Stomach smooth muscle (tissue), 2 donors: Measurements from ENCODE around the gene SGCD.
"Not testable (repeated sequence)": the region's sequence is repeated elsewhere in the genome, so short reads cannot be mapped to it uniquely, and the experiment has no call there.

Source experiments
- H3K27ac ChIP-seq: one replicate; pipeline ENCODE4 v1.7.0; 2013; ENCODE audit warnings: mild to moderate bottlenecking, low read length, inconsistent platforms
- H3K27me3 ChIP-seq, 2 donors: one replicate each; pipeline ENCODE4 v1.7.0; 2013; ENCODE audit warnings: low read length in 2 of 2; ENCODE audit not compliant: insufficient read depth in 2 of 2, control insufficient read depth in 1 of 2
- H3K36me3 ChIP-seq, 2 donors: one replicate each; pipeline ENCODE4 v1.7.0; 2013; ENCODE audit warnings: low read length in 2 of 2; ENCODE audit not compliant: control insufficient read depth in 2 of 2, insufficient read depth in 2 of 2
- H3K4me1 ChIP-seq: one replicate; pipeline ENCODE4 v1.7.0; 2013; ENCODE audit warnings: low read length; ENCODE audit not compliant: control insufficient read depth, insufficient read depth
- H3K4me3 ChIP-seq, 2 donors: one replicate each; pipeline ENCODE4 v1.7.0; 2013; ENCODE audit warnings: low read length in 2 of 2
- H3K9ac ChIP-seq, 2 donors: one replicate each; pipeline ENCODE4 v1.7.0; 2013; ENCODE audit warnings: low read length in 2 of 2, mild to moderate bottlenecking in 1 of 2
- H3K9me3 ChIP-seq, 2 donors: one replicate each; pipeline ENCODE4 v1.7.0; 2013; ENCODE audit warnings: low read length in 2 of 2; ENCODE audit not compliant: control insufficient read depth in 2 of 2
- donor health status: healthy.
- donor health status: Pancreatic carcinoma.

Gene SGCD

GRCh38 chr5:156664832-156665231 lies 337.9 kb downstream of the SGCD start:
- not testable (repeated sequence) for H3K36me3 ChIP-seq, H3K27ac ChIP-seq, H3K9ac ChIP-seq, H3K9me3 ChIP-seq, H3K27me3 ChIP-seq, H3K4me3 ChIP-seq, H3K4me1 ChIP-seq

- H3K4me3 ChIP-seq, H3K9me3 ChIP-seq, H3K27ac ChIP-seq, H3K4me1 ChIP-seq, H3K27me3 ChIP-seq, H3K36me3 ChIP-seq, H3K9ac ChIP-seq: not testable (repeated sequence)
Measured at GRCh38 chr5:156666686-156667085, 339.7 kb downstream of the SGCD start.

GRCh38 chr5:156667616-156668015 lies 340.7 kb downstream of the SGCD start:
- Histone ChIP-seq H3K9ac (no peak overlapping the region), H3K27me3 (no peaks in the 10 kb centered on the region), H3K4me3 (no peak overlapping the region), H3K4me1 (no peaks in the 10 kb centered on the region), H3K27ac (no peak overlapping the region), H3K36me3 (no peaks in the 10 kb centered on the region), H3K9me3 (no peaks in the 10 kb centered on the region)

- H3K27ac ChIP-seq = no peak overlapping the region
- no peak overlapping the region for H3K4me3 ChIP-seq
- no peaks in the 10 kb centered on the region for H3K9me3 ChIP-seq
- H3K27me3 ChIP-seq = no peaks in the 10 kb centered on the region
- H3K4me1 ChIP-seq = no peaks in the 10 kb centered on the region
- H3K9ac ChIP-seq = no peak overlapping the region
- no peaks in the 10 kb centered on the region for H3K36me3 ChIP-seq
Measured at GRCh38 chr5:156669416-156669815, 342.5 kb downstream of the SGCD start.

GRCh38 chr5:156670615-156671014 lies 343.7 kb downstream of the SGCD start:
- H3K27me3 ChIP-seq = no peaks in the 10 kb centered on the region
- no peak overlapping the region for H3K9ac ChIP-seq
- H3K4me1 ChIP-seq = no peaks in the 10 kb centered on the region
- H3K27ac ChIP-seq = no peak overlapping the region
- no peaks in the 10 kb centered on the region for H3K36me3 ChIP-seq
- no peaks in the 10 kb centered on the region for H3K9me3 ChIP-seq
- H3K4me3 ChIP-seq = no peak overlapping the region

GRCh38 chr5:156675395-156675794 lies 348.4 kb downstream of the SGCD start:
- Histone ChIP-seq H3K9me3 (no peaks in the 10 kb centered on the region), H3K27ac (no peak overlapping the region), H3K27me3 (no peaks in the 10 kb centered on the region), H3K36me3 (no peaks in the 10 kb centered on the region), H3K9ac (no peak overlapping the region), H3K4me1 (peaks cover 3% of the 10 kb centered on the region), H3K4me3 (no peak overlapping the region)

GRCh38 chr5:156677963-156678362 lies 351.0 kb downstream of the SGCD start:
- Histone ChIP-seq H3K4me3 (no peak overlapping the region), H3K27me3 (no peaks in the 10 kb centered on the region), H3K9ac (no peak overlapping the region), H3K9me3 (no peaks in the 10 kb centered on the region), H3K4me1 (peaks cover 6% of the 10 kb centered on the region), H3K36me3 (no peaks in the 10 kb centered on the region), H3K27ac (no peak overlapping the region)

GRCh38 chr5:156678484-156678883 lies 351.5 kb downstream of the SGCD start:
- peaks cover 6% of the 10 kb centered on the region for H3K4me1 ChIP-seq
- no peaks in the 10 kb centered on the region for H3K36me3 ChIP-seq
- H3K27me3 ChIP-seq = no peaks in the 10 kb centered on the region
- no peak overlapping the region for H3K27ac ChIP-seq
- no peak overlapping the region for H3K4me3 ChIP-seq
- no peaks in the 10 kb centered on the region for H3K9me3 ChIP-seq
- no peak overlapping the region for H3K9ac ChIP-seq

GRCh38 chr5:156680831-156681230 lies 353.9 kb downstream of the SGCD start:
- Histone ChIP-seq H3K4me3 (no peak overlapping the region), H3K9ac (no peak overlapping the region), H3K27ac (no peak overlapping the region), H3K9me3 (no peaks in the 10 kb centered on the region), H3K4me1 (peaks cover 11% of the 10 kb centered on the region), H3K27me3 (no peaks in the 10 kb centered on the region), H3K36me3 (no peaks in the 10 kb centered on the region)

- H3K36me3 ChIP-seq = no peaks in the 10 kb centered on the region
- H3K27ac ChIP-seq = no peak overlapping the region
- no peak overlapping the region for H3K4me3 ChIP-seq
- peaks cover 11% of the 10 kb centered on the region for H3K4me1 ChIP-seq
- no peaks in the 10 kb centered on the region for H3K27me3 ChIP-seq
- no peaks in the 10 kb centered on the region for H3K9me3 ChIP-seq
- H3K9ac ChIP-seq = no peak overlapping the region
Measured at GRCh38 chr5:156681265-156681664, 354.3 kb downstream of the SGCD start.

- H3K9ac ChIP-seq = no peak overlapping the region
- H3K4me1 ChIP-seq = peaks cover 10% of the 10 kb centered on the region
- no peaks in the 10 kb centered on the region for H3K27me3 ChIP-seq
Measured at GRCh38 chr5:156682971-156683370, 356.0 kb downstream of the SGCD start.

GRCh38 chr5:156683509-156683908 lies 356.5 kb downstream of the SGCD start:
- Histone ChIP-seq H3K36me3 (no peaks in the 10 kb centered on the region), H3K27ac (no peak overlapping the region), H3K27me3 (no peaks in the 10 kb centered on the region), H3K9ac (no peak overlapping the region), H3K4me3 (no peak overlapping the region), H3K4me1 (peaks cover 9% of the 10 kb centered on the region), H3K9me3 (no peaks in the 10 kb centered on the region)

More at GRCh38 chr5:156682971-156683370, 356.0 kb downstream of the SGCD start:
- H3K27ac ChIP-seq = no peak overlapping the region
- no peaks in the 10 kb centered on the region for H3K9me3 ChIP-seq
- H3K4me3 ChIP-seq = no peak overlapping the region
- no peaks in the 10 kb centered on the region for H3K36me3 ChIP-seq
